ENCODE data around the gene PPP1R12C.

PPP1R12C gene

DNA sequence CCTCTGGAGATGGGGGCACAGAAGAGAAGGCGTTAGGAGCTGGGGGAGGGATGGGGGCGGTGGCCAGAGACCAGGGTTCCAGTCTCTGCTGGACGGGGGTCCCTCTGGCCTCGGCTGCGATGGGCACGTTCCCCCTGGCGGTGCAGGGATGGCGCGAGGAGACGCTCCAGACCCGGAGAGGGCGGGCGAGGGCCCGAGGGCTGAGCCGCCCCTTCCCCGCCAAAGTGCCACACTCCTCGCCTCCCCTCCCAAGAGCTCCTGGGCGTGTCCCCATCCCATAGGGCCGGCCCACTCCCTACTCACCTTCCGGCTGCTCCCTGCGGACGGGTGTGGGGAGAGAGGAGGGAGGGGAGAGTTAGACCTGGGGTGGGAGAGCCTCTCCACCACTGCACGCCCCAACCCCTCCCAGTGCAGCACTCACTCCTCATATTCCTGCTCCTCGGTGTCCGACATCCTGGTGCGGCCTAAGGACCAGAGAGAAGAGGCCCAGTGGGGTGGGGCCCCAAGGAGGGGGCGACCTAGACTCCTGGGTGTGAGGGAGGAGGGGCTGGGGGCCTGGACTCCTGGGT is 29.4 kb upstream of the PPP1R12C start:
- DNase-seq (ENCODE audit: low read depth), result no peak

DNA sequence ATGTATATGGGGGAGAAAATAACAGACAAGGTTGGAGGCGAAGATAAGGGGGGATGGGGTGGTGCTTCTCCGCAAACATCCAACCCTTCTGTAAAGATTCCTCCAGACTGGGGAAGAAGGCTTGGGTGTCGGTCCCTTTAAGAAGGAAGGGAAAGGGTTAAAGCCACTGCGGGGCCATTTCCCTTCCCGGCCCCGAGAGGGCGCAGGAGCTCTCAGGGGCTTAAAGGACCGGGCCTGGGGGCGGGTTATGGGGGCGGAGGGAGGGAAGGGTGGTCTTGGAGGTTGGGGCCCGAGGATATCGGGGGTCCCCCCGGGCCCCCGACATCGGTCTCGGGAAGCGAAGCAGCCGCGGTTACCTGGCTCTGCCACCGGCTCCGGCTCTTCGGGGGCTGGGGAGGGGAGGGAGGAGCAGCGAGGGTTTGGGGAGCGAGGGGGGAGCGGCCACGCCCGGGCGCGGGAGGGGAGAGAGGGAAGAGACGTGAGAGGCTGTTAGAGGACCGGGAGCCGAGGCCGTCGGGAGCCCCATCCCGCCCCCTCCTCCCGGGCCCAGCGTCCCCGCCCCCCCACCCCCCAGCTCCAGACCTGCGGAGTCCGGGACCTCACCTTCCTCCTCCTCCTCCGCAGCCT is 28.8 kb upstream of the PPP1R12C start:
- no peak for DNase-seq (ENCODE audit: low read depth)

- no peak for DNase-seq (ENCODE audit: low read depth)
These were observed 27.8 kb upstream of the PPP1R12C start for GRCh38 chr19:55145232-55145631.

DNA sequence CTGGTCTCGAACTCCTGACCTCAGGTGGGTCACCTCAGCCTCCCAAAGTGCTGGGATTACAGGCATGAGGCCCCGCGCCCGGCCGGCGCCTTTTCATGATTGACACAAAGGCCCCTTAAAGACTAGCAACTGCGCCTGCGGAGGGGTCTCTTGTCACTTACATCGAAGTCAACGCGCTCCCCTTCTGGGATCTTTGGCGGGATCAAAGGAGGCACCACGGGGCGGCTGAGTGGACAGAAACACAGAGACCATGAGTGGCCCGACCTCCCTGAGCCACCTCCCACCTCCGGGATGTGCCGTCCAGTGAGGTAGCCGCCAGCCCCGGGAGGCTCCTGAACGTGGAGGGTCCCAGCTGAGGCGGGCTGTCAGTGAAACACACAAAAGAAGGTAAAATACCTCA is 24.3 kb upstream of the PPP1R12C start:
- DNase-seq (ENCODE audit: low read depth), result no peak

- DNase-seq (ENCODE audit: low read depth), result no peak
These were observed 20.5 kb upstream of the PPP1R12C start for GRCh38 chr19:55137915-55138314.

DNA sequence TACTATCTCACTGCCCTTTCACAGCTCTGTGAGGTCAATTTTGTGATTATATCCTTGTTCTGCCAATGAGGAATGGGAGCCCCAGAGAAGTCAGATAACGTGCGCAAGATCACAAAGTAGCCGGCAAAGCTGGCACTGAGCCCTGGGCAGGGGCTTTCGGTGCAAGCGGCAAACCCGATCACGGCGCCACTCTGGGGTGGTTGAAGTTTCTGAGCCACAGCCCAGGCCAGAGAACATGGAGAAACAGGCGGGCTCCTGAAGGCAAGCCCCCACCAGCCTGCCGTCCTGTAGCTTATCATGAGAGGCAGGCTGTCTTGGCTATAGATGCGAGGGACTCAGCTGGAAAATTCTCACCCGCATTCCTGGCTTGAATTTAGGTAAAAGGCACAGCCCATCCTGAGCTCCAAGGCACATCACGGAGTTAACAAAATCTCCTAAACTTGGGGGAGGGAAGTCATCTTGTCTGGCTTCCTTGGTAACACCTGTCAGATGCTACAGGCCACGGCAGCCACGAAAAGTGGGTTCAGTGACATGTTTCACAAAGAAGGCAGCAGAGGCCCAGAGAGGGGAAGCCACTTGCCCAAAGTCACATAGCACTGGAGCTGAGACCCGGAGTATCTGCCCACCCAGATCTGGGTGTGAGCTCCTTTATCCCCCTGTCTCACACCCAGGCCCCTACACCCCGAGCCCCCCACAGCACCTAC is 19.1 kb upstream of the PPP1R12C start:
- DNase-seq (ENCODE audit: low read depth), result no peak

DNA sequence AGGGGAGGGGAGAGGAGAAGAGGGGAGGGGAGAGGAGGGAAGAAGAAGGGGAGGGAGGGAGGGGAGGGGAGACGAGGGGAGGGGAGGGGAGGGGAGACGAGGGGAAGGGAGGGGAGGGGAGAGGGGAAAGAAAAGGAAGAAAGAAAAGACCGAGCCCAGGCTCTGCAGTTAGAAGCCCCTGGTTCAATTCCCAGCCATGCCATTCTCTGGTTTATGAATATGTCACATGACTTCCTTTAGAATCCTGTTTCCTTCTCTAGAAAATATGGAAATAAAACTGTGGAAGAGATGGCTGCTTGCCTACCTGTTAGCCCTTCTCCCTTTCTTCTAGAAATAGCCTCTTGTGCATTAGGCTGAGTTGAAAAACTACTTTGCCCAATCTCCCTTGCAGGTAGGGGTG is 17.3 kb upstream of the PPP1R12C start:
- DNase-seq (ENCODE audit: low read depth), result no peak

DNA sequence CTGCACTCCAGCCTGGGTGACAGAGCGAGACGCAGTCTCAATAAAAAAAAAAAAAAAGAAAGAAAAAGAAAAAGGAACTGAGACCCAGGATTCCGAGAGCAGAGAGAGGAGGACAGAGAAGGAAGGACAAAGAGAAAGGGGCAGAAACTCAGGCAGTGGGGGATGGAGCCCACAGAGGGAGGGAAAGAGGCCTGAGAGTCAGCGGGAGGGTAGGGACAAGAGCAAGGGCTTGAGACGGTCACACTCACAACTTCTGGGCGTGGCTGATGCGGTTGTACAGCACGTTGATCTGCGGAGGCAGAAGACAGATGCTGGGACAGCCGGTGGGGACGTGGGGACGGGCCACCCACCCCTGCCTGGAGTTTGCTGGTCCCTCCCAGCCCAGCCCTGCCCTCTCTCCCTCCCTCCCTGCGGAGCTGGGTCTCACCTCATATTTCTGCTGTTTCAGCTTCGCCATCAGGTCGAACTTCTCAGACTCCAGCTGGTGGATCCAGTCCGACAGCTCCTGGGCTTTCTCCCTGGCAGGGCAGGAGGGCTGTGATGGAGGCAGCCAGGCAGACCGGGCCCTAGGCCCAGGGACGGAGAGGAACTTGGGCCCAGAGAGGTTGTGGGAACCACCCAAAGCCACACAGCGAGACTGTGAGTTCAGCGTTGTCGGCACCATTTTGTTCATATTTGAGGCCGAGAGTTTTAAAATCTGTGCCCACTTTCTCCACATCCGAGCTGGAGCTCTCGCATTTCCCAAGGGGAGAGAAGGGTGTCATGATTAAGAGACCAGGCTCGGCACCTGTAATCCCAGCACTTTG is 16.4 kb upstream of the PPP1R12C start:
- no peak for DNase-seq (ENCODE audit: low read depth)

DNA sequence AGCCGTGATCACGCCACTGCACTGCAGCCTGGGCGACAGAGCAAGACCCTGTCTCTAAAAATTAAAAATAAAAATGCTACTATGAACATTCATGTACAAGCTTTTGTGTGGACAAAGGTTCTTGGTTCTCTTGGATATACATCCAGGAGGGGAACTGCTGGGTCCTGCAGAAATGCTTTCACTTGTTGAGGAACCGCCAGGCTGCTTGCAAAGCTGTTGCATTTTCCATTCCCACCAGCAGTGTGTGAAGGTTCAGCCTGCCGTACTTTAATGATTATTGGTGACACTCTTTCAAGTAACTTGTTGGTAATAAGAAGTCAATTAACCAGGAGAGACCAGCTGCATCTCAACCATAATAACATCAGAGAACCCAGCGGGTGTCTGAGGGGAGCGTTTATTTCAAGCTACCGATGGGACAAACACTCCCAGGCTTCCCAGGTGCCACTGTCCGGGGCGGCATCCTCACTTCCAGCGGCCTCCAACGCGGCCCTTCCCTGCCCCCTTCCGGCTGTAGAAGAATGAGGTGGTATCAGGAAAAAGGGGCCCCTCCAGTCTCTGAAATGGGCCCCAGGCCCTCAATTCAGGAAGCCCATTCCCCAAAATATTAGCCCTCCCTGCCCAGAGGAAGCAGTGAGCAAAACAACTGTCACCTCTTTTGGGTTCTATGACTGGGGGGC is 15.2 kb upstream of the PPP1R12C start:
- DNase-seq (ENCODE audit: low read depth), result no peak

GRCh38 chr19:55131421-55131820 is 14.0 kb upstream of the PPP1R12C start:
- no peak for DNase-seq (ENCODE audit: low read depth)

DNA sequence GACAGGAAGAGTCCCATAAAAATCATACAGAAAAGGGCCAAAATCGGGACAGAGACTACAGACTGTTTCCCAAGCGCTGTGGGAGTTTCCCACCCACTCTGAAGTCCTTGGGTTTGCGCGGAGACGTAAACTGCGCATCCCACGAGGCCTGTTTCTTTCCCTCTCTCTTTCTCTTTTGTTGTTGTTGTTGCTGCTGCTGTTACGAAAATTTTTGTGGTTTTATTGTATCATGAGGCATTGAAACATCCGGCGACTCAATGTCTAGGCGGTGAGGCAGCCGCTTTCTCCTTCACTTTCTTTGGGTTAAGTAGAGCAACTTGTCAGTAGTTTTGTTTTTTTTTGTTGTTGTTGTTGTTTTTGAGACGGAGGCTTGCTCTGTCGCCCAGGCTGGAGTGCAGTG is 1.6 kb upstream of the PPP1R12C start:
- no peak for DNase-seq (ENCODE audit: low read depth)

- no peak for DNase-seq (ENCODE audit: low read depth)
These were observed 1.1 kb upstream of the PPP1R12C start for GRCh38 chr19:55118401-55118991.

DNA sequence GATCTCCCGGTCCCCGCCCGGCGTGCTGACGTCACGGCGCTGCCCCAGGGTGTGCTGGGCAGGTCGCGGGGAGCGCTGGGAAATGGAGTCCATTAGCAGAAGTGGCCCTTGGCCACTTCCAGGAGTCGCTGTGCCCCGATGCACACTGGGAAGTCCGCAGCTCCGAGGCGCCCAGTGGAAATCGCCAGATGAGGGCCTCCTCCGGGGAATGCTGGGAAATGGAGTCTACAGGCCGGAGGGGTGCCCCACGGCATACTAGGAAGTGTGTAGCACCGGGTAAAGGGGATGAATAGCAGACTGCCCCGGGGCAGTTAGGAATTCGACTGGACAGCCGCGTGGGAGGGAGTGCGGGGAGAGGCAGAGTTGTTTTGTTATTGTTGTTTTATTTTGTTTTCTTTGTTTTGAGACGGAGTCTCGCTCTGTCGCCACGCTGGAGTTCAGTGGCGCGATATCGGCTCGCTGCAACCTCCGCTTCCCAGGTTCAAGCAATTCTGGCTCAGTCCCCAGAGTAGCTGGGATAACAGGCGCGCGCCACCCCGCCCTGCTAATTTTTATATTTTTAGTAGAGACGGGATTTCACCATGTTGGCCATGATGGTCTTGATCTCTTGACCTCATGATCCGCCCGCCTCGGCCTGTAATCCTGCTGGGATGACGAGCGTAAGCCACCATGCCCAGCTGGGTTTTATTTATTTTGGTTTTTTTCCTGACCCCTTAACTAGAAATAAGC is 390 bp upstream of the PPP1R12C start:
- peak; percentile 95 for DNase-seq (ENCODE audit: low read depth)

DNA sequence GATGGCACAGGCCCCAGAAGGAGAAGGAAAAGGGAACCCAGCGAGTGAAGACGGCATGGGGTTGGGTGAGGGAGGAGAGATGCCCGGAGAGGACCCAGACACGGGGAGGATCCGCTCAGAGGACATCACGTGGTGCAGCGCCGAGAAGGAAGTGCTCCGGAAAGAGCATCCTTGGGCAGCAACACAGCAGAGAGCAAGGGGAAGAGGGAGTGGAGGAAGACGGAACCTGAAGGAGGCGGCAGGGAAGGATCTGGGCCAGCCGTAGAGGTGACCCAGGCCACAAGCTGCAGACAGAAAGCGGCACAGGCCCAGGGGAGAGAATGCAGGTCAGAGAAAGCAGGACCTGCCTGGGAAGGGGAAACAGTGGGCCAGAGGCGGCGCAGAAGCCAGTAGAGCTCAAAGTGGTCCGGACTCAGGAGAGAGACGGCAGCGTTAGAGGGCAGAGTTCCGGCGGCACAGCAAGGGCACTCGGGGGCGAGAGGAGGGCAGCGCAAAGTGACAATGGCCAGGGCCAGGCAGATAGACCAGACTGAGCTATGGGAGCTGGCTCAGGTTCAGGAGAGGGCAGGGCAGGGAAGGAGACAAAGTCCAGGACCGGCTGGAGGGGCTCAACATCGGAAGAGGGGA is 1.1 kb downstream of the PPP1R12C start:
- peak; percentile 38 for DNase-seq (ENCODE audit: low read depth)

- DNase-seq (ENCODE audit: low read depth), result no peak
These were observed 1.9 kb downstream of the PPP1R12C start for GRCh38 chr19:55115446-55116065.

- no peak for DNase-seq (ENCODE audit: low read depth)
These were observed 2.8 kb downstream of the PPP1R12C start for GRCh38 chr19:55114566-55115145.

DNA sequence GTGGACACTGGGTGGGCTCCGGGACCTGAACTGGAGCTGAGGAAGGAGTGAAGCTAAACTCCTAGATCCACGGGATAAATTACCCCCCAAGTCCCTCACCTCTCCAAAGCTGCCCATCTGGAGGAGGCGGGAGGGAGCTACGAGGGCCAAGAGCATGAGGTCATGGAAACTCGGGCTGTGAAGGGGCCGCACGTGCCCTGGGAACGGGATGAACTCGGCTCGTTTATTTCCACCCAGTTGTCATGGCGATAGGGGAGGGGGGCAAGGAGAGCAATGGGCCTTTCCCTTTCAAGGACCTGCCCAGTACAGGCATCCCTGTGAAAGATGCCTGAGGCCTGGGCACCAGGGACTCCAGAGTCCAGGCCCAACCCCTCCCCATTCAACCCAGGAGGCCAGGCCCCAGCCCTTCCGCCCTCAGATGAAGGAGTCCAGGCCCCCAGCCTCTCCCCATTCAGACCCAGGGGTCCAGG is 3.8 kb downstream of the PPP1R12C start:
- DNase-seq (ENCODE audit: low read depth), result no peak

GRCh38 chr19:55112777-55113569 is 4.5 kb downstream of the PPP1R12C start:
- DNase-seq (ENCODE audit: low read depth), result no peak

DNA sequence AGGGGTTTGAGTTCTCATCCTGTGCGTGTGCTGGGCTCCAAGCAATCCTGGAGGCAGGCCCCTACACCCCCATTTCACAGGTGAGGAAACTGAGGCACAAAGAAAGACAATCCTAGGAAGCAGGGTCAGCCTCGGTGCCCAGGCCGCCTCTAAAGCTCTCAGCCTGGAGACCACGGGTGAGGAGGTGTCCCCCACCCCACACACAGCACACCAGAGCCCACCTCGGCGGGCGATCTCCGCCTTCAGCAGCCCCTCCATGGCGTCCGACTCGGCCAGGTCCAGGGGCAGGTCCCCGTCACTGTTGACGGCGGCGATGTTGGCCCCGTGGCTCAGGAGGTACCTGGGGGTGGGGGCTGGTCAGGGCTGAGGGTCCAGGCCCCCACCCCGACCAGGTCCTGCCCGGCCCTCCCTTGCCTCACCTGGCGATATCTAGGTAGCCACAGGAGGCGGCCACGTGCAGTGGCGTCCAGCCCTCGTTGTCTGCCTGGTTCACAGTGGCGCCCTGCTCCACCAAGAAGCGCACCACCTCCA is 5.1 kb downstream of the PPP1R12C start:
- DNase-seq (ENCODE audit: low read depth), result no peak
